HepG2 (cell line): Measurements from ENCODE around the gene COMP.

Experiments used
- NFE2 ChIP-seq: sonication (generic); formaldehyde crosslinking; IDR thresholded peaks from 2 replicates; pipeline ENCODE4 v1.4.0; 2020; ENCODE audit warnings: missing genetic modification reagents
- NFIC ChIP-seq: IDR thresholded peaks from 2 replicates; pipeline ENCODE4 v1.6.1; 2012; ENCODE audit warnings: mild to moderate bottlenecking, low read length, inconsistent platforms
- POLR2AphosphoS5 ChIP-seq: IDR thresholded peaks from 2 replicates; pipeline ENCODE4 v1.6.1; 2012; ENCODE audit warnings: low read depth, low read length
- U2AF2 ChIP-seq: fragments of 200-400 bp; formaldehyde crosslinking; IDR thresholded peaks from 2 replicates; pipeline ENCODE4 v1.6.1; 2017; ENCODE audit warnings: low read depth, mild to moderate bottlenecking, low read length
- ZBTB2 ChIP-seq: sonication (generic); formaldehyde crosslinking; IDR thresholded peaks from 2 replicates; pipeline ENCODE4 v1.8.0; 2022; ENCODE audit warnings: low read depth, missing genetic modification reagents
- TF ChIP-seq, protein P1 (sequence below): sonication (generic); formaldehyde crosslinking; IDR thresholded peaks from 2 replicates; pipeline ENCODE4 v1.5.0; 2020; ENCODE audit warnings: missing genetic modification reagents

- no peak for TF ChIP-seq NFIC
- no peak for TF ChIP-seq ZBTB2 (CRISPR knock-in tag)
- TF ChIP-seq NFE2 (CRISPR knock-in tag) = no peak
- TF ChIP-seq, protein P1, sequence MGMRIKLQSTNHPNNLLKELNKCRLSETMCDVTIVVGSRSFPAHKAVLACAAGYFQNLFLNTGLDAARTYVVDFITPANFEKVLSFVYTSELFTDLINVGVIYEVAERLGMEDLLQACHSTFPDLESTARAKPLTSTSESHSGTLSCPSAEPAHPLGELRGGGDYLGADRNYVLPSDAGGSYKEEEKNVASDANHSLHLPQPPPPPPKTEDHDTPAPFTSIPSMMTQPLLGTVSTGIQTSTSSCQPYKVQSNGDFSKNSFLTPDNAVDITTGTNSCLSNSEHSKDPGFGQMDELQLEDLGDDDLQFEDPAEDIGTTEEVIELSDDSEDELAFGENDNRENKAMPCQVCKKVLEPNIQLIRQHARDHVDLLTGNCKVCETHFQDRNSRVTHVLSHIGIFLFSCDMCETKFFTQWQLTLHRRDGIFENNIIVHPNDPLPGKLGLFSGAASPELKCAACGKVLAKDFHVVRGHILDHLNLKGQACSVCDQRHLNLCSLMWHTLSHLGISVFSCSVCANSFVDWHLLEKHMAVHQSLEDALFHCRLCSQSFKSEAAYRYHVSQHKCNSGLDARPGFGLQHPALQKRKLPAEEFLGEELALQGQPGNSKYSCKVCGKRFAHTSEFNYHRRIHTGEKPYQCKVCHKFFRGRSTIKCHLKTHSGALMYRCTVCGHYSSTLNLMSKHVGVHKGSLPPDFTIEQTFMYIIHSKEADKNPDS (CRISPR knock-in tag) = no peak
- TF ChIP-seq U2AF2 = no peak
- TF ChIP-seq POLR2AphosphoS5 = no peak
Observed at GRCh38 chr19:18774782-18775444, 16.2 kb downstream of the COMP start.
